ENCODE measurements around the gene BRD1.
"Not testable (repeated sequence)": the region's sequence is repeated elsewhere in the genome, so short reads cannot be mapped to it uniquely, and the experiment has no call there.

BRD1 gene

GRCh38 chr22:49768951-49769690 lies 58.6 kb downstream of the BRD1 start:
- DNase-seq (ENCODE audit: low read depth) = no peak

- DNase-seq (ENCODE audit: low read depth) = no peak
These were observed 59.4 kb downstream of the BRD1 start for GRCh38 chr22:49768077-49768910.

GRCh38 chr22:49767355-49768062 lies 60.2 kb downstream of the BRD1 start:
- DNase-seq (ENCODE audit: low read depth) = no peak

GRCh38 chr22:49765951-49766350 lies 61.7 kb downstream of the BRD1 start:
- no peak for DNase-seq (ENCODE audit: low read depth)

GRCh38 chr22:49765091-49765771 lies 62.4 kb downstream of the BRD1 start:
- no peak for DNase-seq (ENCODE audit: low read depth)

- DNase-seq (ENCODE audit: low read depth) = no peak
These were observed 63.5 kb downstream of the BRD1 start for GRCh38 chr22:49764127-49764581.

- no peak for DNase-seq (ENCODE audit: low read depth)
These were observed 64.0 kb downstream of the BRD1 start for GRCh38 chr22:49763696-49764095.

GRCh38 chr22:49763138-49763537 lies 64.5 kb downstream of the BRD1 start:
- no peak for DNase-seq (ENCODE audit: low read depth)

- DNase-seq (ENCODE audit: low read depth) = not testable (repeated sequence)
These were observed 65.1 kb downstream of the BRD1 start for GRCh38 chr22:49762571-49762970.

GRCh38 chr22:49761836-49762235 lies 65.8 kb downstream of the BRD1 start:
- no peak for DNase-seq (ENCODE audit: low read depth)

GRCh38 chr22:49760630-49761571 lies 66.8 kb downstream of the BRD1 start:
- DNase-seq (ENCODE audit: low read depth) = no peak

GRCh38 chr22:49760280-49760629 lies 67.4 kb downstream of the BRD1 start:
- no peak for DNase-seq (ENCODE audit: low read depth)

GRCh38 chr22:49756676-49757075 lies 71.0 kb downstream of the BRD1 start:
- no peak for DNase-seq (ENCODE audit: low read depth)

- no peak for DNase-seq (ENCODE audit: low read depth)
These were observed 71.5 kb downstream of the BRD1 start for GRCh38 chr22:49756201-49756600.

- no peak for DNase-seq (ENCODE audit: low read depth)
These were observed 72.1 kb downstream of the BRD1 start for GRCh38 chr22:49755631-49756001.

- no peak for DNase-seq (ENCODE audit: low read depth)
These were observed 72.7 kb downstream of the BRD1 start for GRCh38 chr22:49754696-49755630.

GRCh38 chr22:49753961-49754695 lies 73.5 kb downstream of the BRD1 start:
- DNase-seq (ENCODE audit: low read depth) = no peak

- no peak for DNase-seq (ENCODE audit: low read depth)
These were observed 74.3 kb downstream of the BRD1 start for GRCh38 chr22:49753276-49753890.

- no peak for DNase-seq (ENCODE audit: low read depth)
These were observed 75.0 kb downstream of the BRD1 start for GRCh38 chr22:49752598-49753091.

Measured in activated T-helper 1 cell treated with Interleukin-2 at 50 U/mL for 16 hours (primary cell).